GM12865 (cell line): ENCODE data around the gene CASZ1.

ENCODE experiments used
- DNase-seq: peaks from one replicate; pipeline ENCODE4 v3.0.0; 2010; ENCODE audit warnings: low read depth
- H3K4me3 ChIP-seq: 2 replicates; pipeline ENCODE4 v1.5.1; 2011; ENCODE audit warnings: mild to moderate bottlenecking, low read depth, low read length, control low read depth
- TF ChIP-seq, protein P1 (sequence below): IDR thresholded peaks from 2 replicates; pipeline ENCODE4 v1.5.1; 2011; ENCODE audit warnings: low read length, control low read depth, low read depth, inconsistent platforms; ENCODE audit not compliant: insufficient read depth; ENCODE audit errors: missing control alignments

Gene CASZ1, protein sequence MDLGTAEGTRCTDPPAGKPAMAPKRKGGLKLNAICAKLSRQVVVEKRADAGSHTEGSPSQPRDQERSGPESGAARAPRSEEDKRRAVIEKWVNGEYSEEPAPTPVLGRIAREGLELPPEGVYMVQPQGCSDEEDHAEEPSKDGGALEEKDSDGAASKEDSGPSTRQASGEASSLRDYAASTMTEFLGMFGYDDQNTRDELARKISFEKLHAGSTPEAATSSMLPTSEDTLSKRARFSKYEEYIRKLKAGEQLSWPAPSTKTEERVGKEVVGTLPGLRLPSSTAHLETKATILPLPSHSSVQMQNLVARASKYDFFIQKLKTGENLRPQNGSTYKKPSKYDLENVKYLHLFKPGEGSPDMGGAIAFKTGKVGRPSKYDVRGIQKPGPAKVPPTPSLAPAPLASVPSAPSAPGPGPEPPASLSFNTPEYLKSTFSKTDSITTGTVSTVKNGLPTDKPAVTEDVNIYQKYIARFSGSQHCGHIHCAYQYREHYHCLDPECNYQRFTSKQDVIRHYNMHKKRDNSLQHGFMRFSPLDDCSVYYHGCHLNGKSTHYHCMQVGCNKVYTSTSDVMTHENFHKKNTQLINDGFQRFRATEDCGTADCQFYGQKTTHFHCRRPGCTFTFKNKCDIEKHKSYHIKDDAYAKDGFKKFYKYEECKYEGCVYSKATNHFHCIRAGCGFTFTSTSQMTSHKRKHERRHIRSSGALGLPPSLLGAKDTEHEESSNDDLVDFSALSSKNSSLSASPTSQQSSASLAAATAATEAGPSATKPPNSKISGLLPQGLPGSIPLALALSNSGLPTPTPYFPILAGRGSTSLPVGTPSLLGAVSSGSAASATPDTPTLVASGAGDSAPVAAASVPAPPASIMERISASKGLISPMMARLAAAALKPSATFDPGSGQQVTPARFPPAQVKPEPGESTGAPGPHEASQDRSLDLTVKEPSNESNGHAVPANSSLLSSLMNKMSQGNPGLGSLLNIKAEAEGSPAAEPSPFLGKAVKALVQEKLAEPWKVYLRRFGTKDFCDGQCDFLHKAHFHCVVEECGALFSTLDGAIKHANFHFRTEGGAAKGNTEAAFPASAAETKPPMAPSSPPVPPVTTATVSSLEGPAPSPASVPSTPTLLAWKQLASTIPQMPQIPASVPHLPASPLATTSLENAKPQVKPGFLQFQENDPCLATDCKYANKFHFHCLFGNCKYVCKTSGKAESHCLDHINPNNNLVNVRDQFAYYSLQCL (N-terminal part only)

DNA sequence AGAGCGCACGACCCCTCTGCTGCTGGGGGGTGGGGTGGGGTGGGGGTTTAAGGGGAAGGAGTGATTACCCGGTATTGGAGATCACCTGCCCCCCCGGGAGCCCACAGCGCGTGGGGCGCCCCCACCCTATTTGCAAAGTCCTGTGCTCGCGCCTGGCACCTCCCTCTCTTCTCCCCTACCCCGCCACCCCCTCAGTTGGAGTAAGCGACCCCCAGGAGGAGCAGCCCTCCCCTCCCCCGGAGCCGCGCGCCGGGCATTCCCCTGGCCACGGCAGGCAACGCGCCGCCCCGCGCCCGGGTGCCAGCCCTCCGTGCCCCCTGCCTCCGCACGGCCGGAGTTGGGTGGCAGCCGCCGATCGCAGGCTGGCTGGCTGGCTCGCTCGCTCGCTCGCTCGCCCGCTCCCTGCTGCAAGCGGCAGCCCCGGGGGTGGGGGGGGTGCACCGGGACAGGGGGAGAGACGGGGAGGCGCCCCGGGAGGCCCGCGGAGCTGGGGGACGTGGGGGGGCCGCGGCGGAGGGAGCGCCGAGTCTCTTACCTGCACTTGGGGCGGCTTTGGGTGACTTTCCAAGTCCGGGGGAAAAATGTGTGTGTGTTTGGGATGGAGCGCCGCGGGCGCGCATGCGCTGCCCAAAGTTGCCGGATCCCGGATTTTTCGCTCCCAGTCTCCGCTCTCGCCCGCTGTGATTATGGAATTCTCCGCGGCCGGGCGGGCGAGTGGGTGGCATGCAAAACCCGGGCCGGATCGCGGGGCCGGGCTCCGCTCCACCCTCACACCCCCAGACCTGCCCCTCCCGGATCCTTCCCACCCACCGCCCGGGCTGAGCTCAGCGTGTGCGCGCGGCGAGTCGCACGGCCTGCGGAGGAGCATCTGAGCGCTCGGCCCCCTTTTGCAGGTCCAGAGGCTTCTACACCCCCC is at the start of gene CASZ1:
Gene CASZ1, minus strand, starts transcription at position 618 of the 916 bp plus-strand sequence. CDS start 102,757 bp downstream, outside the sequence.
- H3K4me3 ChIP-seq: no peak within 1 kb of the TSS
- TF ChIP-seq, protein P1, sequence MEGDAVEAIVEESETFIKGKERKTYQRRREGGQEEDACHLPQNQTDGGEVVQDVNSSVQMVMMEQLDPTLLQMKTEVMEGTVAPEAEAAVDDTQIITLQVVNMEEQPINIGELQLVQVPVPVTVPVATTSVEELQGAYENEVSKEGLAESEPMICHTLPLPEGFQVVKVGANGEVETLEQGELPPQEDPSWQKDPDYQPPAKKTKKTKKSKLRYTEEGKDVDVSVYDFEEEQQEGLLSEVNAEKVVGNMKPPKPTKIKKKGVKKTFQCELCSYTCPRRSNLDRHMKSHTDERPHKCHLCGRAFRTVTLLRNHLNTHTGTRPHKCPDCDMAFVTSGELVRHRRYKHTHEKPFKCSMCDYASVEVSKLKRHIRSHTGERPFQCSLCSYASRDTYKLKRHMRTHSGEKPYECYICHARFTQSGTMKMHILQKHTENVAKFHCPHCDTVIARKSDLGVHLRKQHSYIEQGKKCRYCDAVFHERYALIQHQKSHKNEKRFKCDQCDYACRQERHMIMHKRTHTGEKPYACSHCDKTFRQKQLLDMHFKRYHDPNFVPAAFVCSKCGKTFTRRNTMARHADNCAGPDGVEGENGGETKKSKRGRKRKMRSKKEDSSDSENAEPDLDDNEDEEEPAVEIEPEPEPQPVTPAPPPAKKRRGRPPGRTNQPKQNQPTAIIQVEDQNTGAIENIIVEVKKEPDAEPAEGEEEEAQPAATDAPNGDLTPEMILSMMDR: no peak
- DNase-seq: no peak

DNA sequence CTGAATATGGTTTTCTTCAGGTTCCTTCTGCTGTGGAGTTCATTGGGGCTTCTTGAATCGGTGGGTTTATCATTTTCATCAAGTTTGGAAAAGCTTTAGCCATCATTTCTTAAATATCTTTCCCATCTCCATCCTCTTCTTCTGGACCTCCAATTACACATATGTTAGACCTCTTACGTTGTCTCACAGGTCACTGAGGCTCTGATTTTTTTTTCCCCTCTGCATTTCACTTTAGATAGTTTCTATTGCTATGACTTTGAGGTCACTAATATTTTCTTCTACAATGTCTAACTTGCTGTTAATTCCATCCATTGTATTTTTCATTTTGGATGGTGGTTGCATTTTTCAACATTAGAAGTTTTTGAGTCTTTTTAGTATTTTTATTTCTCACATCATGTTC is 47.3 kb upstream of the CASZ1 start:
- no peak for DNase-seq
- H3K4me3 ChIP-seq: no peak overlapping the region
- TF ChIP-seq, protein P1: no peak

- no peak for DNase-seq
- TF ChIP-seq, protein P1: no peak
- H3K4me3 ChIP-seq: no peak overlapping the region
Observed at GRCh38 chr1:10841118-10841517, 44.7 kb upstream of the CASZ1 start.

DNA sequence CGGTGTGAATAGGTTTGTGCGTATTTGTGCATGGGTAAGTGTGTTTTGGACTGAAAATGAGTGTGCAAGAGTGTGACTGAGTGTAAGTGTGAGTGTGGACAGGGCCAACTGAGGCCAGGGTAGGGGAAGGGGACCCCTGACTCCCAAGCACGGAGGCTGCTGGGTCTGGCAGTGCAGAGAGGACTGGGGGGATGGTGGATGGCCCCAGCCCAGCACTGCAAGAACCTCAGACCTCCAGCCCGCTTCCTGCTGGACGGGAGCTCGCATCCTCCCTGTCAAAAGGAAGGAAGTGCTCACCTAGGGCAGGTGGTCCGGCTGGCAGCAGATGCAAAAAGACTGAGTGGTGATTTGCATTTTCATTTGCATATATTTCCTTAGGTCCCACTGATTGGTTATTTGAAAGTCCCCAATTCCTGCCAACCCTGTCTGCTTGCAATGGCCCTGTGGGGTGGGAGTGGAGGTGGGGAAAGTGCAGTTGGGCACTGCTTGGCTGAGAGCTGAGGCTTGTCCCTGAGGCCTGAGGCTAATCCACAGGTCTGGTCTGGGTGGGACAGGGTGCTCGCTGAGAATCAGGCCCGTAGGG is 42.8 kb upstream of the CASZ1 start:
- H3K4me3 ChIP-seq: no peak overlapping the region
- DNase-seq: no peak
- TF ChIP-seq, protein P1: no peak

- no peak overlapping the region for H3K4me3 ChIP-seq
- TF ChIP-seq, protein P1: no peak
- no peak for DNase-seq
Observed at GRCh38 chr1:10838541-10838940, 42.1 kb upstream of the CASZ1 start.
